ENCODE data around the gene PYY. TPM values are rescaled to one million over a fixed set of nuclear protein-coding genes. Genes with fewer than 3 reads are reported as not detected.

The PYY gene
- total RNA-seq, 2 experiments from 2014 or later, result not detected

- BruUV-seq (replicated peaks), result no TSS peak
These were observed 40.8 kb upstream of the PYY start for GRCh38 chr17:43994272-43995149.

GRCh38 chr17:43992641-43993040 is 38.9 kb upstream of the PYY start:
- Histone ChIP-seq H4K20me1 (ENCODE audit: insufficient read depth, low read length) (no peaks in the 10 kb centered on the region), H2AFZ (ENCODE audit: low read length) (no peak overlapping the region), H3K4me3 (ENCODE audit: low read depth, low read length, poor library complexity, severe bottlenecking) (no peak overlapping the region), H3K9me3 (ENCODE audit: low read length) (no peaks in the 10 kb centered on the region), H3K36me3 (ENCODE audit: insufficient read depth, low read length) (no peaks in the 10 kb centered on the region), H3K27ac (ENCODE audit: low read depth, low read length, poor library complexity, severe bottlenecking) (no peak overlapping the region), H3K4me1 (ENCODE audit: insufficient read depth, low read length, poor library complexity, severe bottlenecking) (no peaks in the 10 kb centered on the region), H3K9me2 (ENCODE audit: insufficient read depth, low read length) (no peaks in the 10 kb centered on the region), H3K79me2 (ENCODE audit: insufficient read depth, low read depth, low read length) (no peaks in the 10 kb centered on the region), H3K4me2 (ENCODE audit: low read length) (no peak overlapping the region)
- intact Hi-C loops (cut with micrococcal nuclease; ENCODE audit: unreplicated experiment), result no loop called here
- BruUV-seq (replicated peaks), result no TSS peak
- CTCF ChIA-PET (ENCODE audit: unreplicated experiment), result no interaction called here
- TF ChIP-seq CTCF (conservative IDR thresholded peaks at IDR 0.05; ENCODE audit: low read length) (no peak), EZH2phosphoT487 (IDR thresholded peaks at IDR 0.05; ENCODE audit: borderline replicate concordance, low read depth, low read length) (no peak)
- DNase-seq (ENCODE audit: low spot score), result no peak
- POLR2A ChIA-PET, result interaction anchor here (0.6 kb wide), 1 partner anchor 77 kb away, joined by 6 read pairs; no protein-coding TSS in a partner anchor

More at GRCh38 chr17:43994272-43995149, 40.8 kb upstream of the PYY start:
- intact Hi-C loops (cut with micrococcal nuclease; ENCODE audit: unreplicated experiment), result loop anchor here (1.0 to 2.0 kb wide), 2 partner anchors 50 to 114 kb away; no protein-coding TSS in a partner anchor
- POLR2A ChIA-PET, result no interaction called here
- DNase-seq (ENCODE audit: low spot score), result peak; percentile 52
- no peak overlapping the region for H3K4me2 ChIP-seq (ENCODE audit: low read length)
- no peak overlapping the region for H3K4me3 ChIP-seq (ENCODE audit: low read depth, low read length, poor library complexity, severe bottlenecking)
- CTCF ChIA-PET (ENCODE audit: unreplicated experiment), result interaction anchor here (0.5 kb wide), 1 partner anchor 56 kb away, joined by 3 read pairs; no protein-coding TSS in a partner anchor
- no peaks in the 10 kb centered on the region for H3K9me3 ChIP-seq (ENCODE audit: low read length)
- H3K9me2 ChIP-seq (ENCODE audit: insufficient read depth, low read length), result no peaks in the 10 kb centered on the region
- H3K4me1 ChIP-seq (ENCODE audit: insufficient read depth, low read length, poor library complexity, severe bottlenecking), result no peaks in the 10 kb centered on the region
- no peak overlapping the region for H2AFZ ChIP-seq (ENCODE audit: low read length)
- H4K20me1 ChIP-seq (ENCODE audit: insufficient read depth, low read length), result no peaks in the 10 kb centered on the region
- H3K36me3 ChIP-seq (ENCODE audit: insufficient read depth, low read length), result no peaks in the 10 kb centered on the region
- no peaks in the 10 kb centered on the region for H3K79me2 ChIP-seq (ENCODE audit: insufficient read depth, low read depth, low read length)
- TF ChIP-seq CTCF (conservative IDR thresholded peaks at IDR 0.05; ENCODE audit: low read length) (peak; percentile 84), EZH2phosphoT487 (IDR thresholded peaks at IDR 0.05; ENCODE audit: borderline replicate concordance, low read depth, low read length) (no peak)
- H3K27ac ChIP-seq (ENCODE audit: low read depth, low read length, poor library complexity, severe bottlenecking), result no peak overlapping the region

- H3K79me2 ChIP-seq (ENCODE audit: insufficient read depth, low read depth, low read length), result no peaks in the 10 kb centered on the region
- no peaks in the 10 kb centered on the region for H3K4me1 ChIP-seq (ENCODE audit: insufficient read depth, low read length, poor library complexity, severe bottlenecking)
- H2AFZ ChIP-seq (ENCODE audit: low read length), result no peak overlapping the region
- DNase-seq (ENCODE audit: low spot score), result no peak
- no peak overlapping the region for H3K4me3 ChIP-seq (ENCODE audit: low read depth, low read length, poor library complexity, severe bottlenecking)
- POLR2A ChIA-PET, result interaction anchor here (0.6 kb wide), 2 partner anchors 293 to 1337 kb away, joined by 3 read pairs; no protein-coding TSS in a partner anchor
- no TSS peak for BruUV-seq (replicated peaks)
- intact Hi-C loops (cut with micrococcal nuclease; ENCODE audit: unreplicated experiment), result no loop called here
- no peaks in the 10 kb centered on the region for H3K9me2 ChIP-seq (ENCODE audit: insufficient read depth, low read length)
- CTCF ChIA-PET (ENCODE audit: unreplicated experiment), result no interaction called here
- no peaks in the 10 kb centered on the region for H3K36me3 ChIP-seq (ENCODE audit: insufficient read depth, low read length)
- TF ChIP-seq EZH2phosphoT487 (IDR thresholded peaks at IDR 0.05; ENCODE audit: borderline replicate concordance, low read depth, low read length) (no peak), CTCF (conservative IDR thresholded peaks at IDR 0.05; ENCODE audit: low read length) (no peak)
- H3K9me3 ChIP-seq (ENCODE audit: low read length), result no peaks in the 10 kb centered on the region
- no peak overlapping the region for H3K27ac ChIP-seq (ENCODE audit: low read depth, low read length, poor library complexity, severe bottlenecking)
- no peak overlapping the region for H3K4me2 ChIP-seq (ENCODE audit: low read length)
- no peaks in the 10 kb centered on the region for H4K20me1 ChIP-seq (ENCODE audit: insufficient read depth, low read length)
These were observed 34.6 kb upstream of the PYY start for GRCh38 chr17:43988301-43988700.
